K562 (cell line): ENCODE measurements around the gene MGAT1. TPM values are rescaled to one million over a fixed set of nuclear protein-coding genes. Genes with fewer than 3 reads are reported as not detected.

Experiments
- FIP1L1 ChIP-seq: fragments of 200-400 bp; formaldehyde crosslinking; IDR thresholded peaks from 2 replicates; pipeline ENCODE4 v1.6.1; 2018; ENCODE audit warnings: mild to moderate bottlenecking, low read depth, low read length; ENCODE audit not compliant: poor library complexity, severe bottlenecking
- FOS ChIP-seq: IDR thresholded peaks from 3 replicates; pipeline ENCODE4 v1.6.1; 2011; ENCODE audit not compliant: insufficient read length; ENCODE audit errors: extremely low read depth
- FOSL1 ChIP-seq: fragments of 200-800 bp; sonication (Bioruptor generic); conservative IDR thresholded peaks from 2 replicates; pipeline ENCODE4 v1.6.1; 2016; ENCODE audit warnings: missing genetic modification characterization, missing compliant biosample characterization
- GMEB1 ChIP-seq: fragments of 250-450 bp; sonication (Bioruptor Pico); IDR thresholded peaks from 2 replicates; pipeline ENCODE4 v1.4.0; 2020; ENCODE audit warnings: mild to moderate bottlenecking
- HDGF ChIP-seq: fragments of 450-650 bp; IDR thresholded peaks from 2 replicates; pipeline ENCODE4 v1.6.1; 2016
- MEIS2 ChIP-seq: fragments of 450-650 bp; IDR thresholded peaks from 2 replicates; pipeline ENCODE4 v1.6.1; 2014; ENCODE audit warnings: mild to moderate bottlenecking; ENCODE audit not compliant: partially characterized antibody
- NUFIP1 ChIP-seq: fragments of 450-650 bp; IDR thresholded peaks from 2 replicates; pipeline ENCODE4 v1.6.1; 2018; ENCODE audit not compliant: partially characterized antibody
- PRMT5 ChIP-seq: sonication (generic); formaldehyde crosslinking; IDR thresholded peaks from 2 replicates; pipeline ENCODE4 v1.5.0; 2020; ENCODE audit warnings: missing genetic modification reagents
- PURB ChIP-seq: sonication (generic); formaldehyde crosslinking; IDR thresholded peaks from 2 replicates; pipeline ENCODE4 v1.9.0; 2021; ENCODE audit warnings: low read depth, mild to moderate bottlenecking, missing genetic modification reagents
- STAG1 ChIP-seq: sonication (generic); formaldehyde crosslinking; IDR thresholded peaks from 2 replicates; pipeline ENCODE4 v1.5.0; 2020; ENCODE audit warnings: missing genetic modification reagents, borderline replicate concordance
- TAF15 ChIP-seq: fragments of 200-400 bp; formaldehyde crosslinking; IDR thresholded peaks from 2 replicates; pipeline ENCODE4 v1.6.1; 2017; ENCODE audit warnings: mild to moderate bottlenecking, low read depth, low read length, moderate library complexity
- YBX1 ChIP-seq: fragments of 450-650 bp; IDR thresholded peaks from 2 replicates; pipeline ENCODE4 v1.7.1; 2016; ENCODE audit warnings: mild to moderate bottlenecking
- ZBTB12 ChIP-seq: fragments of 250-450 bp; sonication (Bioruptor Pico); IDR thresholded peaks from 2 replicates; pipeline ENCODE4 v1.4.0; 2020
- ZC3H8 ChIP-seq: fragments of 450-650 bp; IDR thresholded peaks from 2 replicates; pipeline ENCODE4 v1.6.1; 2017
- ZMIZ1 ChIP-seq, 2 experiments: fragments of 150-350 bp in 1 of 2; IDR thresholded peaks; 2 replicates each; pipeline ENCODE4 v1.6.1; 2012 to 2016; ENCODE audit warnings: low read depth in 2 of 2, low read length in 2 of 2, mild to moderate bottlenecking in 1 of 2, moderate library complexity in 1 of 2
- ZNF445 ChIP-seq: fragments of 250-450 bp; sonication (Bioruptor Pico); IDR thresholded peaks from 2 replicates; pipeline ENCODE4 v1.4.0; 2020; ENCODE audit warnings: low read depth, mild to moderate bottlenecking, moderate library complexity
- ZNF584 ChIP-seq: fragments of 200-800 bp; sonication (Bioruptor generic); IDR thresholded peaks from 2 replicates; pipeline ENCODE4 v1.6.1; 2016; ENCODE audit warnings: low read depth, mild to moderate bottlenecking, missing genetic modification characterization, missing compliant biosample characterization
- ZNF592 ChIP-seq: fragments of 450-650 bp; IDR thresholded peaks from 2 replicates; pipeline ENCODE4 v1.6.1; 2017; ENCODE audit warnings: antibody characterized with exemption, mild to moderate bottlenecking
- polyA plus RNA-seq, 8 experiments: library from polyadenylated mRNA; depleted of rRNA in 4 of 8; stranded (reverse) in 5 of 8; unstranded in 3 of 8; fragments of >200 nt; fragmentation: Nextera tagmentation in 2 of 8; fragmentation: Illumina TruSeq in 1 of 8; extraction: Ambion mirVana in 2 of 8; extraction: Trizol in 1 of 8; gene quantifications; 2 replicates each; pipeline versions ENCODE4 v1.2.1 to v1.2.3, GENCODE V29; 2011 to 2014; ENCODE audit warnings: inconsistent platforms in 1 of 8, missing spikeins in 1 of 8
- total RNA-seq, 7 experiments: library from RNA; depleted of rRNA in 6 of 7; stranded (reverse); fragments of >200 nt in 6 of 7; fragmentation: Illumina TruSeq in 2 of 7; extraction: Trizol in 2 of 7; gene quantifications; 2 replicates each; pipeline versions ENCODE4 v1.2.1 to v1.2.3, GENCODE V29; 2011 to 2021; ENCODE audit warnings: low replicate concordance in 1 of 7

Gene MGAT1
- total and polyA plus RNA-seq, 9 of the 15 experiments (the other 6 are each of a cell fraction or from before 2014, with no cell fraction given): 3.9 to 82.7 (median 44.5) TPM

- TF ChIP-seq ZMIZ1 (IDR thresholded peaks at IDR 0.05; ENCODE audit: low read depth in 2 of 2, low read length in 2 of 2) (no peak), FIP1L1 (peak; percentile 36), GMEB1 (CRISPR knock-in tag) (peak; percentile 73), MEIS2 (peak; percentile 69), NUFIP1 (no peak), FOSL1 (tag) (no peak; the same call in 1 of the 2 replicates), ZC3H8 (no peak), TAF15 (no peak), ZNF592 (peak; percentile 94; the same call in 1 of the 2 replicates), ZNF584 (CRISPR knock-in tag) (no peak), STAG1 (CRISPR knock-in tag) (no peak), FOS (no peak), ZBTB12 (CRISPR knock-in tag) (no peak), YBX1 (no peak), HDGF (no peak), ZNF445 (CRISPR knock-in tag) (no peak), PRMT5 (CRISPR knock-in tag) (no peak), PURB (CRISPR knock-in tag) (no peak)
Observed at GRCh38 chr5:180810210-180810958, 7.8 kb upstream of the MGAT1 start (continued).
